Stimulated activated naive B cell treated with anti-CD40 and anti-IgM and Interleukin-4, amounts not matched to agents 10 μg/mL and 1 μg/mL and 100 μg/mL, for 72 hours (primary cell): Measurements from ENCODE around the gene KCNK10.

Experiments used
- ATAC-seq, 2 donors: fragments of 150-1000 bp; cut with Tn5 transposase; replicated peaks; 2 replicates each; pipeline ENCODE4 v1.10.0; 2021; ENCODE audit warnings: moderate library complexity in 1 of 2
- DNase-seq: peaks from one replicate; pipeline ENCODE4 v3.0.0; 2021
- H3K27ac Mint-ChIP-seq: one replicate; pipeline ENCODE4 v1.8.0; 2022; ENCODE audit warnings: mild to moderate bottlenecking, mixed read lengths
- H3K27me3 Mint-ChIP-seq, 2 donors: one replicate each; pipeline ENCODE4 v1.8.0; 2022; ENCODE audit warnings: mixed read lengths in 2 of 2
- H3K36me3 Mint-ChIP-seq, 2 donors: one replicate each; pipeline ENCODE4 v1.8.0; 2022; ENCODE audit warnings: mixed read lengths in 2 of 2, mild to moderate bottlenecking in 1 of 2
- H3K4me1 Mint-ChIP-seq, 2 donors: one replicate each; pipeline ENCODE4 v1.8.0; 2022; ENCODE audit warnings: mixed read lengths in 2 of 2, mild to moderate bottlenecking in 1 of 2
- H3K4me3 Mint-ChIP-seq, 2 donors: one replicate each; pipeline ENCODE4 v1.8.0; 2022; ENCODE audit warnings: mild to moderate bottlenecking in 2 of 2, mixed read lengths in 2 of 2, moderate library complexity in 1 of 2
- H3K9me3 Mint-ChIP-seq, 2 donors: one replicate each; pipeline ENCODE4 v1.8.0; 2022; ENCODE audit warnings: mixed read lengths in 2 of 2, mild to moderate bottlenecking in 1 of 2

The KCNK10 gene

DNA sequence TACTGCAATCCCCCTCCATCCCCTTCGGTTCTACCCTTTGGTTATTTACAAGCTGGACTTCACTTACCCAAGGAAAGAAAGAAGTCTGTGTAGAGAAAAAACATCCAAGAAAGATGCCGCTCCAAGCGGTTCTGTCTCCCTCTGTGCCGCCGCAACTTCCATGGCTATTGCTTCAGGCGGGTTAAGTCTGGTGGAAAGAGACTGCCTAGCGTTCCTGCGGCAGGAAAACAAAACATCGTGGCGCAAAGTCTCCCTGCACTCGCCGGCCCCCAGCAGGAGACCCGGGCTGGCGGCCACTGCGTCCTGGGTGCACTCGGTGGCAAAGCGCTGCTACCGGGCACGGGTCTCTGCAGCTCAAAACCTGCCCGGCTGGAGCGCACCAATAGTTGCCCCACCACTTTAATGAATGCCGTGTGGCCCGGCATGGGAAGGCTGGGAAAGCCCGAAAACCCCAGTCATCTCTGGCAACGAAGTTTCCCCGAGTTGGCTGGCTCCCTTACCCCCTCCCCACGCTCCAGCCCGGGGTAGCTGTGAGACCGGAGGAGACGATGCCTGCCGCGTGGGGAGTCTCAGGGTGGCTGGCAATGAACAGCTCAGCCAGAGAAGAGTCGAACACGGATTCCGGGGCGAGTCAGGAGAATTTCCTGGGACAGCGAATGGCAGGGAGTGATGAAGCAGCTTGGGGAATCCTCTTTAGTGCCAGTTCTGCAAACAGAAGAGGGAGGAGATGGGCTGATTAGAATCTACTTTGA, 3.5 kb upstream of the KCNK10 start:
- H3K36me3 Mint-ChIP-seq = peaks cover 2 to 3% of the 10 kb centered on the region in 2 donors
- no peak for DNase-seq
- no peaks in the 10 kb centered on the region for H3K9me3 Mint-ChIP-seq
- H3K4me3 Mint-ChIP-seq = no peak overlapping the region
- no peak overlapping the region for H3K27ac Mint-ChIP-seq
- ATAC-seq = no peak
- H3K27me3 Mint-ChIP-seq = peaks cover 56 to 65% of the 10 kb centered on the region in 2 donors
- peaks cover 6 to 12% of the 10 kb centered on the region in 2 donors for H3K4me1 Mint-ChIP-seq

DNA sequence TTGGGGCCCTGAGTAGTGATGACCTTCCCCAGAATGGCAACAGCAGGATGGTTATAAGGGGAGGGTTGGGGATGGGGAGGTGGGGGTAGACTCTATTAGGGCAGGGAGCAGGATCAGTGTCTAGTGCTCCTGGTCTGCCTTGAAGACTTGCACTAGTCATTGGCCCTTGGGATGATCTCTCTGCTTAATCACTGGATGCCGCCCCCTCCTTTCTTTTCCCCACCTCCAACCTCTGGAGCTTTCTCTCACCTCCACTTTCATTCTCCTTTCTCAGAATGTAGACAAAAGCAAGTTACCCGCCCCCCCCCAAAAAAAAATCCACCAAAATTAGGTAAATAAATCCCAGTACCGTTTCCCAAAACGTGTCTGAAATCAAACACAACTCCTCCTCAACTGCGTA, 2.8 kb upstream of the KCNK10 start:
- Mint-ChIP-seq H3K36me3 (peaks cover 2 to 3% of the 10 kb centered on the region in 2 donors), H3K27ac (no peak overlapping the region), H3K4me1 (peaks cover 6 to 12% of the 10 kb centered on the region in 2 donors), H3K27me3 (peaks cover 49 to 58% of the 10 kb centered on the region in 2 donors), H3K4me3 (no peak overlapping the region), H3K9me3 (no peaks in the 10 kb centered on the region)
- DNase-seq (no peak), ATAC-seq (no peak)

DNA sequence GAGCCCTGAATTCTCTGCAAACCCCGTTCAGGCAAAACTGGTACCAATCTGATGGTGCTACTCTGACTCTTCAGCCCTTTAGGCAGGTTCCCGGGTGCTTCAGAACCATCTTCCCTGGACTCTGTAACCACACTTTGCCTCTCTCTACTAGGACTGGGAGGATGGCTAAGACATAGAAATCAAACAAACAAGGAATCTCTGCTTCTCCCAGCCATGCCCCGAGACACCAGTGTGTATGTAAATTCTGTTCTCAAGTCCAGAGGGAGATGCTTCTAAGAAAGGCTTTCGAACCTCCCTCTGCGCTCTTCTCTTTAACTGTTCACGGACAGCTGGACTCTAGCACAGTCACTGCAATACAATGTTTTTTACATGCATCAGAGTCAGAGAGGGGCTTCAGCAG, 1.9 kb upstream of the KCNK10 start:
- Mint-ChIP-seq H3K27me3 (peaks cover 49 to 50% of the 10 kb centered on the region in 2 donors), H3K9me3 (no peaks in the 10 kb centered on the region), H3K36me3 (peaks cover 2 to 3% of the 10 kb centered on the region in 2 donors), H3K4me3 (no peak overlapping the region), H3K27ac (no peak overlapping the region), H3K4me1 (peaks cover 6 to 12% of the 10 kb centered on the region in 2 donors)
- no peak for ATAC-seq
- DNase-seq = no peak

DNA sequence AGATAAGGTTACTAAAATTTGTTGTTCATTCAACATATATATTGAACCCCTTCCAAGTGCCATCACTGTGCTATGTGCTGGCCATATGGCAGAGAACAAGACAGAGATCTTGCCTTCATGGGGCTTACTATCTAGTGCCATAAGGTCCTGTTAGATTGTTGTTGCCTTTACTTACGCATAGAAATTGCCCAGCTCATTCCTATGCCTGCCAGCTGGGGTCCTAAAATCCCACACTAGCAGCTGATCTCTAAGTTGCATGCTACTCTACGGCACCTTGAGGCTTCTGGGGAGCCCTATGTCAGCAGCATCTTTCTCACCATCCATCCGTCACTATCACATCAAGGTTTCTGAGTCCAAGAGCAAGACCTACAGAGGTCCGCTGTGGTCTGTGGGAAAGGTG, 1.4 kb upstream of the KCNK10 start:
- no peak overlapping the region for H3K27ac Mint-ChIP-seq
- DNase-seq (no peak), ATAC-seq (no peak)

GRCh38 chr14:88323523-88324199, 592 bp upstream of the KCNK10 start:
- DNase-seq = peak; percentile 17
- Mint-ChIP-seq H3K27me3 (peaks cover 44 to 49% of the 10 kb centered on the region in 2 donors), H3K27ac (no peak overlapping the region), H3K9me3 (no peaks in the 10 kb centered on the region), H3K4me3 (peak overlapping the region; percentile 88), H3K36me3 (peaks cover 2 to 3% of the 10 kb centered on the region in 2 donors), H3K4me1 (peaks cover 6 to 12% of the 10 kb centered on the region in 2 donors)
- ATAC-seq = peak; percentile 78 to 85

More for the DNA sequence above, 1.4 kb upstream of the KCNK10 start:
- H3K36me3 Mint-ChIP-seq = peaks cover 2 to 3% of the 10 kb centered on the region in 2 donors
- H3K4me1 Mint-ChIP-seq = peaks cover 6 to 12% of the 10 kb centered on the region in 2 donors
- H3K9me3 Mint-ChIP-seq = no peaks in the 10 kb centered on the region
- H3K4me3 Mint-ChIP-seq = no peak overlapping the region
- peaks cover 45 to 50% of the 10 kb centered on the region in 2 donors for H3K27me3 Mint-ChIP-seq

GRCh38 chr14:88322504-88323085, 474 bp downstream of the KCNK10 start:
- no peak overlapping the region for H3K27ac Mint-ChIP-seq
- no peak for ATAC-seq
- peaks cover 2 to 3% of the 10 kb centered on the region in 2 donors for H3K36me3 Mint-ChIP-seq
- H3K4me1 Mint-ChIP-seq = peaks cover 6 to 12% of the 10 kb centered on the region in 2 donors
- DNase-seq = no peak
- no peaks in the 10 kb centered on the region for H3K9me3 Mint-ChIP-seq
- peaks cover 41 to 47% of the 10 kb centered on the region in 2 donors for H3K27me3 Mint-ChIP-seq
- H3K4me3 Mint-ChIP-seq = no peak overlapping the region

DNA sequence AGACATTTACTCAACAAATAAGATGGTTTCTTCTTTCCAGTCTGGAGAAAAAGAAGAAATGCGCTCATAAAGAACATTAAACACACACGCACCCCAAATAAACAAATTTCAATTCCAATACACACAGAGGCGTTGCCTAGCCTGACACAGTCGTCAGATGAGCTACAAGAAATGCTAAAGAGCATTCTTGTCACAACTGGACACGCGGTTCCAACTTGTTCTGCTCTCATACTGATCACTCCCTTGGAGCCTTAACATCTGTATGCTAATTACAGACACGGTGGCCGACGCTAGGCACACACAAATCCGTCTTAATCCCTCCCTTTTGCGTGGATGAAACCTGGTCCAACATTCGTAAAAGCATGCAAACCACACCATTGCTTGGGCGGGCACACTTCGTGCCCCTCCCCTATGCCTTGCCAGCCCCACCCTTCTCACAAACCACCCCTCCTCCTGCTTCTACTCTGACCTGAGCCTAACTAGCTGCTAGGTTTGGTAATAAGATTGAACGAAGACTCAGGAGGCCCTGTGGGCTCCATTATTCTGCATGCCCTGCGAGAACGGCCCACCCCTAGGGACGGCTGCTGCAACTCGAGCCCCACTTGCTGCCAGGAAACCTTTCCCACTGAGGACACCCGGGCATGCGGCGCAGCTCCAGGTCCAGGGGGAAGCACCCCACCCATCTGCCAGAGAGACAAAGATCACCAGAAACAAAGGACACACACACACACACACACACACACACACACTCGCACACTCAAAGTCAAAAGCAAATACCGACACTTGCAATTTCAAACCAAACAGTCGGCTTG, 1.2 kb downstream of the KCNK10 start:
- no peak overlapping the region for H3K27ac Mint-ChIP-seq
- peaks cover 2 to 3% of the 10 kb centered on the region in 2 donors for H3K36me3 Mint-ChIP-seq
- H3K4me3 Mint-ChIP-seq = no peak overlapping the region
- no peak for ATAC-seq
- peaks cover 6 to 12% of the 10 kb centered on the region in 2 donors for H3K4me1 Mint-ChIP-seq
- H3K27me3 Mint-ChIP-seq = peaks cover 34 to 40% of the 10 kb centered on the region in 2 donors
- DNase-seq = no peak
- H3K9me3 Mint-ChIP-seq = no peaks in the 10 kb centered on the region

- H3K27ac Mint-ChIP-seq = no peak overlapping the region
- H3K36me3 Mint-ChIP-seq = peaks cover 2 to 3% of the 10 kb centered on the region in 2 donors
- ATAC-seq (no peak), DNase-seq (no peak)
- peaks cover 1% of the 10 kb centered on the region in 2 donors for H3K9me3 Mint-ChIP-seq
- peaks cover under 1 to 3% of the 10 kb centered on the region in 2 donors for H3K4me1 Mint-ChIP-seq
- peaks cover 6 to 8% of the 10 kb centered on the region in 2 donors for H3K27me3 Mint-ChIP-seq
- H3K4me3 Mint-ChIP-seq = no peak overlapping the region
These were observed 4.7 kb downstream of the KCNK10 start for GRCh38 chr14:88318406-88318805.

GRCh38 chr14:88316521-88316920, 6.5 kb downstream of the KCNK10 start:
- DNase-seq = no peak
- no peak for ATAC-seq

DNA sequence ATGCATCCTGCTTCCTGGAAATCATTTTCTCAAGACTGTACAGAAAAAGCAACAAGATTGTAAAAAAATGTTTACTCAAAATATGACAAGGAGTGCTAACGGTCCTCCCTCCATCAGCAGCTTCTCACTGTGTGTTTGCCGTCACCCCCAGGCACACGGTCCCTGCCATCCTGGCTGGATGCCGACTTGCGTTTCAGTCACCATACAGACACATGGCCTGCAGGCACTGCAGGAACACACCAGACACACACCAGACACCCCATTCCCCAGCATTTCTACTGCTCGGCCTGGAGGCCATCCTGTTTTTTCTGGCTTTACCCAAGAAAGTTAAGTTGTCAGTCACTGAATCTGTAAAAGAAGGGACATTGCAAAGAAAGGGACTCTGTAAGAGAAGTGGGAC, 10.8 kb downstream of the KCNK10 start:
- no peak overlapping the region for H3K27ac Mint-ChIP-seq
- H3K4me1 Mint-ChIP-seq = no peaks in the 10 kb centered on the region
- no peak overlapping the region for H3K4me3 Mint-ChIP-seq
- DNase-seq = no peak
- peaks cover 4% of the 10 kb centered on the region in 2 donors for H3K9me3 Mint-ChIP-seq
- H3K27me3 Mint-ChIP-seq = peaks cover 0 to 7% of the 10 kb centered on the region in 2 donors
- H3K36me3 Mint-ChIP-seq = no peaks in the 10 kb centered on the region
- ATAC-seq = no peak

More at GRCh38 chr14:88316521-88316920, 6.5 kb downstream of the KCNK10 start:
- Mint-ChIP-seq H3K4me1 (no peaks in the 10 kb centered on the region), H3K36me3 (no peaks in the 10 kb centered on the region), H3K9me3 (peaks cover 4% of the 10 kb centered on the region in 2 donors), H3K27me3 (peaks cover 6 to 16% of the 10 kb centered on the region in 2 donors), H3K27ac (no peak overlapping the region), H3K4me3 (no peak overlapping the region)

GRCh38 chr14:88311780-88312179, 11.3 kb downstream of the KCNK10 start:
- Mint-ChIP-seq H3K4me1 (no peaks in the 10 kb centered on the region), H3K27ac (no peak overlapping the region), H3K9me3 (peaks cover 4% of the 10 kb centered on the region in 2 donors), H3K36me3 (no peaks in the 10 kb centered on the region), H3K27me3 (peaks cover 3 to 7% of the 10 kb centered on the region in 2 donors), H3K4me3 (no peak overlapping the region)
- DNase-seq = no peak
- ATAC-seq = no peak

- Mint-ChIP-seq H3K4me3 (no peak overlapping the region), H3K36me3 (no peaks in the 10 kb centered on the region), H3K9me3 (peaks cover 4% of the 10 kb centered on the region in 2 donors), H3K4me1 (no peaks in the 10 kb centered on the region), H3K27ac (no peak overlapping the region), H3K27me3 (peaks cover 5 to 7% of the 10 kb centered on the region in 2 donors)
- DNase-seq = no peak
- ATAC-seq = no peak
These were observed 12.6 kb downstream of the KCNK10 start for GRCh38 chr14:88310449-88310848.

GRCh38 chr14:88310021-88310420, 13.0 kb downstream of the KCNK10 start:
- Mint-ChIP-seq H3K36me3 (no peaks in the 10 kb centered on the region), H3K4me3 (no peak overlapping the region), H3K9me3 (peaks cover 4% of the 10 kb centered on the region in 2 donors), H3K4me1 (no peaks in the 10 kb centered on the region), H3K27me3 (peaks cover 5 to 10% of the 10 kb centered on the region in 2 donors), H3K27ac (no peak overlapping the region)
- DNase-seq = no peak
- ATAC-seq = no peak
